Measurements from ENCODE around the gene CCDC188. TPM values are rescaled to one million over a fixed set of nuclear protein-coding genes. Genes with fewer than 3 reads are reported as not detected.

The CCDC188 gene
- total and polyA plus RNA-seq, 4 donors: not detected

- 70% methylated on average over 32 of the region's 32 CpGs for WGBS
- peaks cover 6 to 31% (median 8%) of the 10 kb centered on the region in 4 donors for H3K36me3 ChIP-seq (ENCODE audit: control insufficient read depth in 4 of 4, insufficient read depth in 3 of 4, low read depth in 1 of 4, low read length in 3 of 4)
- H3K9me3 ChIP-seq (ENCODE audit: control insufficient read depth in 4 of 4, low read length in 3 of 4): no peaks in the 10 kb centered on the region
- H3K27me3 ChIP-seq (ENCODE audit: control insufficient read depth in 4 of 4, insufficient read depth in 4 of 4, low read length in 3 of 4): no peaks in the 10 kb centered on the region
- H3K4me3 ChIP-seq (ENCODE audit: low read depth in 1 of 3, low read length in 3 of 3): peak overlapping the region in 1 of 3 donors; percentile 10
- H3K27ac ChIP-seq (ENCODE audit: low read depth in 1 of 2, low read length in 2 of 2): peak overlapping the region; percentile 5 to 59
- no peak overlapping the region for H3K9ac ChIP-seq (ENCODE audit: low read depth in 1 of 2, low read length in 2 of 2)
- TF ChIP-seq FOXA2 (IDR thresholded peaks at IDR 0.05): no peak
- TF ChIP-seq HNF4G (IDR thresholded peaks at IDR 0.05): no peak
- peak; percentile 36 to 55 for TF ChIP-seq RAD21 (IDR thresholded peaks at IDR 0.05)
- TF ChIP-seq ATF3 (IDR thresholded peaks at IDR 0.05): no peak
- TF ChIP-seq RXRA (IDR thresholded peaks at IDR 0.05): peak; percentile 54 to 60
- no peak for TF ChIP-seq MAX (IDR thresholded peaks at IDR 0.05)
- TF ChIP-seq EGR1 (IDR thresholded peaks at IDR 0.05; ENCODE audit: low read depth in 2 of 2): no peak
- TF ChIP-seq ZBTB33 (IDR thresholded peaks at IDR 0.05): no peak
- TF ChIP-seq NR2F2 (IDR thresholded peaks at IDR 0.05): no peak
- TF ChIP-seq HNF4A (conservative IDR thresholded peaks at IDR 0.05): peak; percentile 53 to 65
- no peak for TF ChIP-seq FOXA1 (IDR thresholded peaks at IDR 0.05)
- peak; percentile 32 for TF ChIP-seq CTCF (IDR thresholded peaks at IDR 0.05; ENCODE audit: low read depth, low read length, missing input control)
- no peak for TF ChIP-seq JUND (IDR thresholded peaks at IDR 0.05)
- no peak for TF ChIP-seq REST (IDR thresholded peaks at IDR 0.05)
- no peak for TF ChIP-seq GABPA (IDR thresholded peaks at IDR 0.05 in 1 of 2, conservative IDR thresholded peaks at IDR 0.05 in 1 of 2)
- no peak for TF ChIP-seq TAF1 (conservative IDR thresholded peaks at IDR 0.05)
- peak; percentile 47 for TF ChIP-seq SP1 (IDR thresholded peaks at IDR 0.05)
- TF ChIP-seq YY1 (IDR thresholded peaks at IDR 0.05): no peak
- no peak for DNase-seq (ENCODE audit: low spot score)
- H3K4me1 ChIP-seq (ENCODE audit: control insufficient read depth in 4 of 4, insufficient read depth in 4 of 4, low read length in 3 of 4): peaks cover 5 to 73% (median 60%) of the 10 kb centered on the region in 4 donors
Observed at GRCh38 chr22:20125201-20126174, 25.4 kb downstream of the CCDC188 start.

Measured in liver (tissue), 9 donors.